C4-2B (cell line): Measurements from ENCODE around the gene KIAA1549.

ENCODE experiments used
- H3K27ac ChIP-seq: fragments of 450-650 bp; 2 replicates; pipeline ENCODE4 v1.5.1; 2017
- CTCF ChIP-seq: fragments of 450-650 bp; conservative IDR thresholded peaks from 2 replicates; pipeline ENCODE4 v1.5.1; 2017; ENCODE audit warnings: mild to moderate bottlenecking
- ZFX ChIP-seq: fragments of 450-650 bp; IDR thresholded peaks from 2 replicates; pipeline ENCODE4 v1.6.1; 2017

KIAA1549 gene

GRCh38 chr7:138918756-138919155, 62.4 kb downstream of the KIAA1549 start:
- TF ChIP-seq CTCF = no peak
- no peak for TF ChIP-seq ZFX
- H3K27ac ChIP-seq = no peak overlapping the region

DNA sequence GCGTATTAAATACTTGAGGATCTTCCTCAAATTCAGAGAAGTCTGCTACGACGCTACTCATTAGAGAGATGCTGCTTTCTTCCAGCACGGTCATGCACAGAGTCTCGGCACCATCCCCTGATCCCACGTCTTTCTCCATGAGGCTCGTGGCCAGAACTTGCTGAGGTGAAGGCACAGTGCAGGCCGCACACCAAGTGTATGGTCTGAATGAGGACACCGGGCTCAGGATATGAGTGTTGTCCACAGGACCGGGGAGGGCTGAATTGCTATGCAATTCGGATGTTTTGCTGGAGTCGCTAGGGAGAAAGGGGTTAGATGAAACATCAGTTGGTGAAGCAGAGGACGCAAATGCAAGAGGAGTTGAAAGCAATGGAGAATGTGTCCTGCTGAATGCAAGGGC, 63.0 kb downstream of the KIAA1549 start:
- TF ChIP-seq CTCF (no peak), ZFX (no peak)
- H3K27ac ChIP-seq = no peak overlapping the region

GRCh38 chr7:138917771-138918170, 63.4 kb downstream of the KIAA1549 start:
- no peak overlapping the region for H3K27ac ChIP-seq
- TF ChIP-seq CTCF (no peak), ZFX (no peak)

DNA sequence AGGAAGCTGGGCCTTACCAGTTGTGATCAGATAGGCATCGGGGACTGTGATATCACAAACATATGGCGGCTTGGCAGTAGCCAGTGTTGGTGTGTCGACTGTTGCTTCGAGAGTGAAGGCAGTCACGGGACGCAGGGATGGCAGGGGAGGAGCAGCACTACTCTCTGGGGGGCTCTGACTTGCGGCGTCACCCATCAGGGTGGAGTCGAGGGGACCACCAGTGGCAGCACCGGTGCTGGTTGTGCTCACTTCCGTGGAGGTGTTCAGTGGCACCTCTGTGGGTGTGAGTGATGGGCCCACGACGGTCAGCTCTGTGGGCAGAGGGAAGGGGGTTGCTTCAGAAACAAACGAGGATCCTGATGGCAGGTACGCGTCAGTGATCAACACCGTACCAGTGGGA, 64.5 kb downstream of the KIAA1549 start:
- TF ChIP-seq ZFX = no peak
- no peak for TF ChIP-seq CTCF

GRCh38 chr7:138916275-138916674, 64.9 kb downstream of the KIAA1549 start:
- no peak overlapping the region for H3K27ac ChIP-seq
- TF ChIP-seq ZFX = no peak
- no peak for TF ChIP-seq CTCF

More for the DNA sequence above, 64.5 kb downstream of the KIAA1549 start:
- H3K27ac ChIP-seq = no peak overlapping the region

GRCh38 chr7:138913783-138914182, 67.4 kb downstream of the KIAA1549 start:
- H3K27ac ChIP-seq = no peak overlapping the region
- TF ChIP-seq ZFX = no peak

- TF ChIP-seq ZFX (no peak), CTCF (no peak)
- no peak overlapping the region for H3K27ac ChIP-seq
These were observed 70.2 kb downstream of the KIAA1549 start for GRCh38 chr7:138911007-138911406.

GRCh38 chr7:138907850-138908249, 73.3 kb downstream of the KIAA1549 start:
- TF ChIP-seq CTCF = no peak
- TF ChIP-seq ZFX = no peak

More at GRCh38 chr7:138907850-138908249, 73.3 kb downstream of the KIAA1549 start:
- H3K27ac ChIP-seq = no peak overlapping the region
